GM23338 (cell line): ENCODE results near the gene FBXL17. TPM values are rescaled to one million over a fixed set of nuclear protein-coding genes. Genes with fewer than 3 reads are reported as not detected.

ENCODE experiments used
- ATAC-seq: fragments of 200-7000 bp; cut with Tn5 transposase; 3 replicates; pipeline ENCODE4 v1.9.1; 2020
- DNase-seq: peaks from one replicate; pipeline ENCODE4 v3.0.0-alpha.2; 2015; ENCODE audit warnings: low spot score
- H2AFZ ChIP-seq: fragments of 200-600 bp; sonication (generic); 2 replicates; pipeline ENCODE4 v1.8.0; 2016; ENCODE audit warnings: antibody characterized with exemption, mild to moderate bottlenecking, moderate library complexity
- H3F3A ChIP-seq: fragments of 200-600 bp; sonication (generic); replicated peaks from 2 replicates; pipeline ENCODE4 v1.8.0; 2017; ENCODE audit warnings: antibody characterized with exemption, mixed run types, low read depth
- H3K27ac ChIP-seq: fragments of 200-600 bp; sonication (generic); 2 replicates; pipeline ENCODE4 v1.6.1; 2016; ENCODE audit warnings: low read depth
- H3K27me3 ChIP-seq: fragments of 200-600 bp; sonication (generic); 2 replicates; pipeline ENCODE4 v1.8.0; 2016; ENCODE audit warnings: mild to moderate bottlenecking, mixed run types, moderate library complexity; ENCODE audit not compliant: insufficient read depth
- H3K36me3 ChIP-seq: fragments of 200-600 bp; sonication (generic); 2 replicates; pipeline ENCODE4 v1.8.0; 2016; ENCODE audit warnings: mild to moderate bottlenecking; ENCODE audit not compliant: insufficient read depth
- H3K4me1 ChIP-seq: fragments of 200-600 bp; sonication (generic); 2 replicates; pipeline ENCODE4 v1.8.0; 2016; ENCODE audit warnings: mild to moderate bottlenecking, moderate library complexity; ENCODE audit not compliant: insufficient read depth
- H3K4me2 ChIP-seq: fragments of 200-600 bp; sonication (generic); 2 replicates; pipeline ENCODE4 v1.7.1; 2017; ENCODE audit warnings: mixed run types
- H3K4me3 ChIP-seq: fragments of 200-600 bp; sonication (generic); 2 replicates; pipeline ENCODE4 v1.6.1; 2016; ENCODE audit warnings: mixed run types
- H3K79me2 ChIP-seq: fragments of 200-600 bp; sonication (generic); replicated peaks from 2 replicates; pipeline ENCODE4 v1.8.0; 2017; ENCODE audit warnings: mild to moderate bottlenecking; ENCODE audit not compliant: insufficient read depth
- H3K9me2 ChIP-seq: fragments of 200-600 bp; sonication (generic); 2 replicates; pipeline ENCODE4 v1.8.0; 2017; ENCODE audit not compliant: insufficient read depth
- H4K20me1 ChIP-seq: fragments of 200-600 bp; sonication (generic); replicated peaks from 2 replicates; pipeline ENCODE4 v1.8.0; 2017; ENCODE audit warnings: mild to moderate bottlenecking; ENCODE audit not compliant: insufficient read depth
- H3K27ac Mint-ChIP-seq: 2 replicates; pipeline ENCODE4 v1.8.0; 2020; ENCODE audit warnings: inconsistent platforms, mild to moderate bottlenecking, moderate library complexity, mixed read lengths
- H3K27me3 Mint-ChIP-seq: 3 replicates; pipeline ENCODE4 v1.8.0; 2022; ENCODE audit warnings: low read depth, mild to moderate bottlenecking, moderate library complexity, mixed read lengths, inconsistent platforms; ENCODE audit not compliant: insufficient read depth, poor library complexity
- H3K36me3 Mint-ChIP-seq: 3 replicates; pipeline ENCODE4 v1.8.0; 2021; ENCODE audit warnings: low read depth, mild to moderate bottlenecking, inconsistent platforms, moderate library complexity, mixed read lengths
- H3K4me1 Mint-ChIP-seq: 3 replicates; pipeline ENCODE4 v1.8.0; 2020; ENCODE audit warnings: mild to moderate bottlenecking, inconsistent platforms, mixed read lengths
- H3K4me3 Mint-ChIP-seq: 3 replicates; pipeline ENCODE4 v1.8.0; 2021; ENCODE audit warnings: moderate library complexity, mild to moderate bottlenecking, inconsistent platforms, mixed read lengths
- H3K9me3 Mint-ChIP-seq: 3 replicates; pipeline ENCODE4 v1.8.0; 2020; ENCODE audit warnings: moderate library complexity, mild to moderate bottlenecking, inconsistent platforms, mixed read lengths
- CREB1 ChIP-seq: fragments of 250-450 bp; sonication (Bioruptor Pico); IDR thresholded peaks from 2 replicates; pipeline ENCODE4 v1.5.0; 2020; ENCODE audit warnings: low read depth, mild to moderate bottlenecking, moderate library complexity
- CTCF ChIP-seq, 2 experiments: fragments of 200-600 bp in 1 of 2; sonication (generic) in 1 of 2; conservative IDR thresholded peaks; 2 replicates each; pipeline versions ENCODE4 v1.5.1 to v1.6.1; 2016 to 2017; ENCODE audit warnings: antibody characterized with exemption in 2 of 2, low read depth in 2 of 2, mild to moderate bottlenecking in 2 of 2, moderate library complexity in 1 of 2
- ETS1 ChIP-seq: IDR thresholded peaks from 2 replicates; pipeline ENCODE4 v1.6.1; 2016; ENCODE audit warnings: antibody characterized with exemption
- EZH2 ChIP-seq: fragments of 200-600 bp; sonication (generic); IDR thresholded peaks from one replicate; pipeline ENCODE4 v1.8.0; 2017; ENCODE audit warnings: antibody characterized with exemption, mild to moderate bottlenecking, low read depth; ENCODE audit not compliant: unreplicated experiment
- EZH2phosphoT487 ChIP-seq: fragments of 200-600 bp; sonication (generic); IDR thresholded peaks from one replicate; pipeline ENCODE4 v1.8.1; 2018; ENCODE audit warnings: antibody characterized with exemption; ENCODE audit not compliant: unreplicated experiment
- JUNB ChIP-seq: IDR thresholded peaks from one replicate; pipeline ENCODE4 v1.6.1; 2016; ENCODE audit warnings: antibody characterized with exemption; ENCODE audit not compliant: unreplicated experiment
- polyA plus RNA-seq: library from polyadenylated mRNA; unstranded; fragments of >200 nt; fragmentation: Nextera tagmentation; extraction: Ambion mirVana; gene quantifications from 2 replicates; pipeline ENCODE4 v1.2.1, GENCODE V29; 2016
- total RNA-seq: library from RNA; depleted of rRNA; stranded (reverse); fragments of >200 nt; shearing (Covaris generic); gene quantifications from 2 replicates; pipeline ENCODE4 v1.2.3, GENCODE V29; 2014
- TF ChIP-seq, protein P1 (sequence below): IDR thresholded peaks from one replicate; pipeline ENCODE4 v1.6.1; 2018; ENCODE audit warnings: antibody characterized with exemption; ENCODE audit not compliant: unreplicated experiment

The FBXL17 gene
- total and polyA plus RNA-seq, 2 experiments from 2014 or later: 2.0 to 2.7 TPM

- TF ChIP-seq, protein P1, sequence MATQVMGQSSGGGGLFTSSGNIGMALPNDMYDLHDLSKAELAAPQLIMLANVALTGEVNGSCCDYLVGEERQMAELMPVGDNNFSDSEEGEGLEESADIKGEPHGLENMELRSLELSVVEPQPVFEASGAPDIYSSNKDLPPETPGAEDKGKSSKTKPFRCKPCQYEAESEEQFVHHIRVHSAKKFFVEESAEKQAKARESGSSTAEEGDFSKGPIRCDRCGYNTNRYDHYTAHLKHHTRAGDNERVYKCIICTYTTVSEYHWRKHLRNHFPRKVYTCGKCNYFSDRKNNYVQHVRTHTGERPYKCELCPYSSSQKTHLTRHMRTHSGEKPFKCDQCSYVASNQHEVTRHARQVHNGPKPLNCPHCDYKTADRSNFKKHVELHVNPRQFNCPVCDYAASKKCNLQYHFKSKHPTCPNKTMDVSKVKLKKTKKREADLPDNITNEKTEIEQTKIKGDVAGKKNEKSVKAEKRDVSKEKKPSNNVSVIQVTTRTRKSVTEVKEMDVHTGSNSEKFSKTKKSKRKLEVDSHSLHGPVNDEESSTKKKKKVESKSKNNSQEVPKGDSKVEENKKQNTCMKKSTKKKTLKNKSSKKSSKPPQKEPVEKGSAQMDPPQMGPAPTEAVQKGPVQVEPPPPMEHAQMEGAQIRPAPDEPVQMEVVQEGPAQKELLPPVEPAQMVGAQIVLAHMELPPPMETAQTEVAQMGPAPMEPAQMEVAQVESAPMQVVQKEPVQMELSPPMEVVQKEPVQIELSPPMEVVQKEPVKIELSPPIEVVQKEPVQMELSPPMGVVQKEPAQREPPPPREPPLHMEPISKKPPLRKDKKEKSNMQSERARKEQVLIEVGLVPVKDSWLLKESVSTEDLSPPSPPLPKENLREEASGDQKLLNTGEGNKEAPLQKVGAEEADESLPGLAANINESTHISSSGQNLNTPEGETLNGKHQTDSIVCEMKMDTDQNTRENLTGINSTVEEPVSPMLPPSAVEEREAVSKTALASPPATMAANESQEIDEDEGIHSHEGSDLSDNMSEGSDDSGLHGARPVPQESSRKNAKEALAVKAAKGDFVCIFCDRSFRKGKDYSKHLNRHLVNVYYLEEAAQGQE: no peak
- no peak for TF ChIP-seq EZH2phosphoT487
- TF ChIP-seq CREB1 (CRISPR knock-in tag): no peak
- TF ChIP-seq CTCF (conservative IDR thresholded peaks at IDR 0.05; ENCODE audit: low read depth in 2 of 2): no peak
- TF ChIP-seq JUNB: no peak
Observed at GRCh38 chr5:108375768-108376167, 6.1 kb downstream of the FBXL17 start (continued).

DNA sequence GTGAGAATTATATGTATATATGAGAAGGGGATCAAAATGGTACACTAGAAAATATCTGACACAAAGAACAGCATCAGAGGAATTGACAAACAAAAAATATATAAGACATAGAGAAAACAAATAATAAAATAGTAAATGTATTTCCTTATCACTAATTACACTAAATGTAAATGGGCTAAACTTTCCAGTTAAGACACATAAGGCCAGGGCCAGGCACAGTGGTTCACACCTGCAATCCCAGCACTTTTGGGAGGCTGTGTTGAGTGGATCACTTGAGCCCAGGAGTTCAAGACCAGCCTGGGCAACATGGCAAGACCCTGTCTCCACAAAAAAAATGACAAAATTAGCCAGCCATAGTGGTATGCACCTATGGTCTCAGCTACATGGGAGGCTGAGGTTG, 8.5 kb downstream of the FBXL17 start:
- no peaks in the 10 kb centered on the region for H3K27me3 ChIP-seq
- no peak overlapping the region for H3K27ac ChIP-seq
- ATAC-seq: no peak
- DNase-seq: no peak
- H3K4me1 ChIP-seq: no peaks in the 10 kb centered on the region
- no peak overlapping the region for H2AFZ ChIP-seq
- Mint-ChIP-seq H3K27ac (no peak overlapping the region), H3K4me3 (no peak overlapping the region), H3K4me1 (peaks cover 3% of the 10 kb centered on the region), H3K9me3 (peaks cover 42% of the 10 kb centered on the region), H3K36me3 (peaks cover 36% of the 10 kb centered on the region), H3K27me3 (no peaks in the 10 kb centered on the region)
- H3K79me2 ChIP-seq: peaks cover 31% of the 10 kb centered on the region
- TF ChIP-seq EZH2phosphoT487 (no peak), EZH2 (no peak), ETS1 (no peak), CTCF (conservative IDR thresholded peaks at IDR 0.05; ENCODE audit: low read depth in 2 of 2) (no peak)
- TF ChIP-seq, protein P1: no peak
- H3K4me2 ChIP-seq: no peak overlapping the region
- no peaks in the 10 kb centered on the region; the same call in 1 of the 2 replicates for H3K36me3 ChIP-seq
- no peaks in the 10 kb centered on the region for H4K20me1 ChIP-seq
- H3K4me3 ChIP-seq: no peak overlapping the region
- H3F3A ChIP-seq: no peaks in the 10 kb centered on the region
- no peaks in the 10 kb centered on the region for H3K9me2 ChIP-seq
